Duodenal mucosa (tissue), 2 donors: ENCODE data around the gene FAIM2.
"Not testable (repeated sequence)": the region's sequence is repeated elsewhere in the genome, so short reads cannot be mapped to it uniquely, and the experiment has no call there.

Experiments
- H3K27ac ChIP-seq: one replicate; pipeline ENCODE4 v1.7.0; 2013; ENCODE audit warnings: low read depth, low read length
- H3K27me3 ChIP-seq, 2 donors: one replicate each; pipeline ENCODE4 v1.7.0; 2013; ENCODE audit warnings: low read length in 2 of 2, control low read depth in 1 of 2; ENCODE audit not compliant: insufficient read depth in 2 of 2, control insufficient read depth in 1 of 2
- H3K36me3 ChIP-seq, 2 donors: one replicate each; pipeline ENCODE4 v1.7.0; 2013; ENCODE audit warnings: low read length in 2 of 2, control low read depth in 1 of 2; ENCODE audit not compliant: insufficient read depth in 2 of 2, control insufficient read depth in 1 of 2
- H3K4me1 ChIP-seq, 2 donors: one replicate each; pipeline ENCODE4 v1.7.0; 2013; ENCODE audit warnings: low read length in 2 of 2, control low read depth in 1 of 2; ENCODE audit not compliant: insufficient read depth in 2 of 2, control insufficient read depth in 1 of 2
- H3K4me3 ChIP-seq, 2 donors: one replicate each; pipeline ENCODE4 v1.7.0; 2013; ENCODE audit warnings: low read length in 2 of 2, low read depth in 1 of 2
- H3K9ac ChIP-seq, 2 donors: one replicate each; pipeline ENCODE4 v1.7.0; 2013; ENCODE audit warnings: low read length in 2 of 2, low read depth in 1 of 2
- H3K9me3 ChIP-seq, 2 donors: one replicate each; pipeline ENCODE4 v1.7.0; 2013; ENCODE audit warnings: low read length in 2 of 2, control low read depth in 1 of 2; ENCODE audit not compliant: control insufficient read depth in 1 of 2

Gene FAIM2

DNA sequence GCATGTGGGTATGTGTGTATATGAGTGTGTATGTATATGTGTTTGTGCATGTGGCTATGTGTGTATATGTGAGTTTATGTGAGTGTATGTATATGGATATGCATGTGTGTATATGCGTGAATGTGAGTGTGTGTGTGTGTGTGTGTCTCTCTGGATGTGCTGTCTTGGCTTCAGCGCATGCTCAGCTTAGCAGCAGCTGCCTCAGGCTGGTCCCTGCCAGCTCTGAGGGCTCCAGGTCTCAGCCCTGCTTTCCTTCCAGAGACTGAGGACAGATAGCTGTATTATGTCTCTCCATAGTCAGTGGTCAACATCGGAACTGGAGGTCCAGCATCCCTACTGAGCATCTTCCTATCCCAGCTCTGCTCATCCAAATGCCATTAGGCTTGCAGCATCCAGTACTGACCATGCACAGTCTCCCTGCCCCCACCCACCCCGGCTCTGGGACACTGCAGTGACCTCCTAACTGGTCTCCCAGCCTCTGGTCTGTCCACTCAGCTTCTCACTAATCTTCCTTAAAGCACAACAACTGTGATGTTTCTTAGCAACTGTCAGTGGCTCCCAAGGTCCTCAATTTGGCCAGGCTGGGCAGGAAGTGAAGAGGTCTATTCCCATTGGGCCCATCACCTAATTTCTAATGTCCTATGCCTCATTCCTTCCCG is 22.8 kb downstream of the FAIM2 start:
- Histone ChIP-seq H3K9ac (no peak overlapping the region), H3K36me3 (no peaks in the 10 kb centered on the region), H3K27me3 (peaks cover 0 to 3% of the 10 kb centered on the region in 2 donors), H3K27ac (no peak overlapping the region), H3K9me3 (peaks cover 4 to 8% of the 10 kb centered on the region in 2 donors), H3K4me1 (no peaks in the 10 kb centered on the region), H3K4me3 (no peak overlapping the region)

DNA sequence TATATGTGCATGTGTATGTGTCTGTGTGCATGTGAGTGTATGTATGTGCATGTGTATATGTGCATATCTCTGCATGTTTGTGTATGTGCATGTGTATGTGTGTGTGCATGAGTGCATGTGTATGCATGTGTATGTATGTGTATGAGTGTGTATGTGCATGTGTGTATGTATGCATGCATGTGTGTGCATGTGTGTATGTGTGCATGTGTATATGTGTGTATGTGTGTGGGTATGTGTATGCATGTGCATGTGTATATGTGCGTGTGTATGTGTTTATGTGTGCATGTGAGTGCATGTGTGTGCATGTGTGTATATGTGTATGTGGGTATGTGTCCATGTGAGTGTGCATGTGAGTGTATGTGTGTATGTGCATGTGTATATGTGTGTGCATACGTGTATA is 24.6 kb downstream of the FAIM2 start:
- H3K36me3 ChIP-seq, H3K27ac ChIP-seq, H3K4me3 ChIP-seq, H3K4me1 ChIP-seq, H3K9ac ChIP-seq, H3K27me3 ChIP-seq, H3K9me3 ChIP-seq: not testable (repeated sequence)

DNA sequence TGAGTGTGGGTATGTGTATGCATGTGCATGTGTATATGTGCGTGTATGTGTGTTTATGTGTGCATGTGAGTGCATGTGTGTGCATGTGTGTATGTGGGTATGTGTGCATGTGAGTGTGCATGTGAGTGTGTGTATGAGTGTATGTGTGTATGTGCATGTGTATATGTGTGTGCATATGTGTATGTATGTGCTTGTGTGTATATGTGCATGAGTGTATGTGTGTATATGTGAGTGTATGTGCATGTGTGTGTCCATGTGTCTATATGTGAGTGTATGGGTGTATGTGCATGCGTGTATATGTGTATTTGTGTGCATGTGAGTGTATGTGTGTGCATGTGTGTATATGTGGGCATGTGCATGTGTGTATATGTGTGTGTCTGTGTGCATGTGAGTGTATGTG is 25.7 kb downstream of the FAIM2 start:
- Histone ChIP-seq H3K4me3 (no peak overlapping the region), H3K9me3 (peaks cover 4 to 8% of the 10 kb centered on the region in 2 donors), H3K27me3 (no peaks in the 10 kb centered on the region), H3K27ac (no peak overlapping the region), H3K9ac (no peak overlapping the region), H3K4me1 (no peaks in the 10 kb centered on the region), H3K36me3 (no peaks in the 10 kb centered on the region)

DNA sequence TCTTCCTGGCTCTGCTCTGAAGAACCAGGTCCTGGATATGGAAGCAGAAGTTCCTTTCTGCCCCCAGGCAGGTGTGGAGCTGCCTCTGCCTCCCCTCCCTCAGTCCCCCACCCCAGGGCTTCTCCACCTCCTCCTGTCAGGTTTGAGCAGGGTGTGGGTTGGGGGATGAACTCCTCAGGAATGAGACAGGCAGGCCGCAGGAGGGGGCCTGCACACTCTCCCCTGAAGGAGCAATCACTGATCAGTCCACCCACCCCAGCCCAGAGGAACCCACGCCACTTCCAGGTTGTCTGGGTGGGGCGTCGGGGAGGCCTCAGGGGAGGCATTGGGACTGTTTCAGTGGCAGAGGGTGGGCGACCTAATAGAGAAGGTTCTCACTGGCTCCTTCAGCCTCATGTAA is 26.6 kb downstream of the FAIM2 start:
- no peak overlapping the region for H3K9ac ChIP-seq
- no peaks in the 10 kb centered on the region for H3K4me1 ChIP-seq
- no peaks in the 10 kb centered on the region for H3K36me3 ChIP-seq

DNA sequence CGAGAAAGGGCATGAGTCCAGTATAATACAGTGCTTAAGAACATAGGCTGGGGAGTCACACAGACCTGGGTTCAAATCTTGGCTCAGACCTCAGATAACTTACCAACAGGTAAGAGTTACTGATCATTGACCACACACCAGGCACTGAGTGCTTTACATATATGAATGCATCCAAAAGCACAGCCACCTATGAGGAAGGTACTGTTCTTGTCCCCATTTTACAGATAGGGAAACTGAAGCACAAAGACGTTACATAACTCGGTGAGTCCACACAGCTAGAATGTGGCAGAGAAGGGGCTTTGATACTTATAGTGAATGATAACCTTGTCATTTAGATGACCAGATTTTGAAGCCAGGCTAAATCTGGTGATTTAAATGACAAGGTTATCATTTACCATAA is 27.6 kb downstream of the FAIM2 start:
- Histone ChIP-seq H3K4me1 (no peaks in the 10 kb centered on the region), H3K27me3 (no peaks in the 10 kb centered on the region), H3K27ac (no peak overlapping the region)

More for the DNA sequence above, 26.6 kb downstream of the FAIM2 start:
- Histone ChIP-seq H3K4me3 (no peak overlapping the region), H3K27ac (no peak overlapping the region), H3K27me3 (no peaks in the 10 kb centered on the region), H3K9me3 (peaks cover 4 to 8% of the 10 kb centered on the region in 2 donors)

DNA sequence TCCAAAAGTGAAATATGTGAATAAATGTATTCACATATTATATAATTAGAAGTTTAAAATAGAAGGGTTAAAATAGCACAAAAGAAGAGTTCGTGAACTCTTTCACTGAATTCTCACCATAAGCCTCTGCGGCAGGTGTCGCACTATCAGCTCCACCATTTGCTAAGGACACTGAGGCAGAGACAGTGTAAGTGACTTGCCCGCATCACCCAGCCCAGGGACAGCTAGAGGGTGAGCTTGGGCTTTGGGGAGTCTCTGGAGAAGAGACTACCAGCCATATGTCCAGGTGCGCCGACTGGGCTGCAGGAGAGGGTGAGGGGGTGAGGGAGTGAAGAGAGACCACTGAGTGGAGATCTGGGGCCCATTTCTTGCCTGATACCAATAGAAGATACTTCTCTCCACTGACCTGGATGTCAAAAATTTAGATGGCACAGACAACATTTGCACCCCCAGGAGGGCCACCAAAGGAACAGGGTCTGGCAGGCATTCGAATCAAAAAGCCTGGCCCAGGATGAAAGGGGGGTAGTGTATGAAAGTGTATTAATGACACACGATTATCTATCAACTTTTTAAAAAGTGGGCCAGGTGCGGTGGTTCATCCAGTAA is 28.5 kb downstream of the FAIM2 start:
- H3K9me3 ChIP-seq: peaks cover 4 to 8% of the 10 kb centered on the region in 2 donors
- H3K27ac ChIP-seq: no peak overlapping the region
- no peaks in the 10 kb centered on the region for H3K4me1 ChIP-seq
- H3K9ac ChIP-seq: no peak overlapping the region
- H3K36me3 ChIP-seq: no peaks in the 10 kb centered on the region
- H3K27me3 ChIP-seq: no peaks in the 10 kb centered on the region
- no peak overlapping the region for H3K4me3 ChIP-seq

More for the DNA sequence above, 27.6 kb downstream of the FAIM2 start:
- no peaks in the 10 kb centered on the region for H3K36me3 ChIP-seq
- no peak overlapping the region for H3K9ac ChIP-seq
- H3K9me3 ChIP-seq: peaks cover 4 to 8% of the 10 kb centered on the region in 2 donors
- H3K4me3 ChIP-seq: no peak overlapping the region

DNA sequence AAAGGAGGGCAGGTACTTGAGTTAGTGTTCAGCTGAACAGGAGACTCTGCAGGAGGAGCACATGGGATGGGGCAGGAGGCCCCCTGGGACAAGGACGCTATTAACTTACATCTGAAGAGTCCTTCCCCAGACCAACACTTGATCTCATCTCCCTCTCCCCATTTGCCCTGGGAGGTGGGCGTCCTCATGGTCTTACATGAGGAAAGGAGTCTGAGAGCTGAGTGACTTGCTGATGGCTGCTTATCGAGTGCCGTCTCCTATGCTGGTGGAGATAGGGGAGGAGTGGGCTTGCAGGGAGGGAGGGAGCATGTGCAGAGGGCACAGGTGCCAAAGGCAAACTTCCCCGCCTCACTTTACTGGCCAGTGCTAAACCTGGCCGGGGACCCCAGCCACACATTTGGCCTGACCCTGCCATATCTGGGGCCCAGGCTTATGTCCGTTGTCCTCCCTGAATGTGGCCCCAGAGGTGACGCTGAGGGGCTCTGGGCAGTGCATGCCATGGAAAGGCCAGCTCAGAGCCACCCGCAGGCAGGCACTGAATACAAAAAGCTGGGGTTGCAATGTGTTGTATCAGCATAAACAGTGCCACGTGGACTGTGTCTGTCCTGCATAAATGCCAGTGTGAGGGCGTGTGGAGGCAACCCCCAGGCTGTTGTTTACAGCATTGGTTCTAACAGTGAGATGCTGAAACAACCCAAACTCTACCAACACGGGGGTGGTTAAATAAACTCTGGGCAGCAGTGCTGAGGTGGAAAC is 29.4 kb downstream of the FAIM2 start:
- no peaks in the 10 kb centered on the region for H3K36me3 ChIP-seq
- no peak overlapping the region for H3K4me3 ChIP-seq
- peaks cover 0 to under 1% of the 10 kb centered on the region in 2 donors for H3K4me1 ChIP-seq
- H3K27ac ChIP-seq: no peak overlapping the region
- H3K9ac ChIP-seq: no peak overlapping the region
- peaks cover under 1 to 8% of the 10 kb centered on the region in 2 donors for H3K9me3 ChIP-seq
- no peaks in the 10 kb centered on the region for H3K27me3 ChIP-seq

DNA sequence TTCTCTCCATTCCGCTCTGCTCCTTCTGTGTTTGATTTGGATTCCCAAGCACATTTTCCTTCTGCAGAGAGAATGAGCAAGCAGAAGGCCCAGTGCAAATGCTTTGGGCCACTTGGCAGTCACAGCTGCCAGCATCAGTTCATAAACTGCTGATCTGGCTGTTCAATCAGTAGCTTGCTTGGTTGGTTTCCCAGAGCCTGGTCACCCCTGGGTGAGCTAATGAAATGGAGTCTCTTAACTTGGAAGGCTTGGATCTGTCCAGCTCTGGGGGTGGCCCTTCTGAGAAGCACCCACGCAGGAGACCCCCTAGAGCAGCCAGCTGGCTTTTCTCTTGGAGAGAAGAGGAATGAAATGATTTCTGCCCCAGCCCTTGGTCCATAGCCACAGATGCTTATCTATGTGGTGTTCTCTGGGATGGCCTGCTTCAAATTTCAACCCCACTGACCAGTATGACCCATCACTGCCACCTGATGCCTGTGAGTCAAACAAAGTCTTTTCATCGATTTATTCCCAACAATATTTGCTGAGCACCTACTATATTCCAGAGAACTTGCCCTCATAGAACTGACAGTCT is 30.3 kb downstream of the FAIM2 start:
- Histone ChIP-seq H3K27ac (no peak overlapping the region), H3K27me3 (no peaks in the 10 kb centered on the region), H3K9ac (no peak overlapping the region), H3K4me1 (peaks cover 0 to 9% of the 10 kb centered on the region in 2 donors), H3K36me3 (no peaks in the 10 kb centered on the region), H3K4me3 (no peak overlapping the region), H3K9me3 (peaks cover 0 to 3% of the 10 kb centered on the region in 2 donors)

DNA sequence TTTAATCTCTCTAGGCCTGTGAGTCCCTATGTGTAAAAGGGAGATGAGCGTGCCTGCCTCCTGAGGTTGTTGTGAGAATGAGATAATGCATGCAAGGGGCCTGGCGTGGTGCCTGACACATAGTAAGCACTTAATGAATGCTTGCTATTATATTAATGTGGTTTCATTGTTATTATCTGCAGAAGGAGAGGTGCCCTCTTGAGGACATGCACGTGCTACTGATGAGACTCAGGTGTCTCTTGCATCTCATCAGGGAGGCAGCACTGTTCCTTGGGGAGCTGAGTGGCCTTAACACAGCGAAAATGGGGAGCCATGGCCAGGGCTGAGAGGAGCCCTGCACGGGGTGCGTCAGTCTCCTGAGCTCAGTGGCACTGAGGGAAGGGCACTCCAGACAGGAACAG is 30.9 kb downstream of the FAIM2 start:
- H3K36me3 ChIP-seq: no peaks in the 10 kb centered on the region
- H3K9me3 ChIP-seq: no peaks in the 10 kb centered on the region
- H3K27me3 ChIP-seq: no peaks in the 10 kb centered on the region
- H3K4me3 ChIP-seq: no peak overlapping the region
- H3K9ac ChIP-seq: no peak overlapping the region
- H3K4me1 ChIP-seq: peaks cover 2 to 16% of the 10 kb centered on the region in 2 donors
- H3K27ac ChIP-seq: no peak overlapping the region

DNA sequence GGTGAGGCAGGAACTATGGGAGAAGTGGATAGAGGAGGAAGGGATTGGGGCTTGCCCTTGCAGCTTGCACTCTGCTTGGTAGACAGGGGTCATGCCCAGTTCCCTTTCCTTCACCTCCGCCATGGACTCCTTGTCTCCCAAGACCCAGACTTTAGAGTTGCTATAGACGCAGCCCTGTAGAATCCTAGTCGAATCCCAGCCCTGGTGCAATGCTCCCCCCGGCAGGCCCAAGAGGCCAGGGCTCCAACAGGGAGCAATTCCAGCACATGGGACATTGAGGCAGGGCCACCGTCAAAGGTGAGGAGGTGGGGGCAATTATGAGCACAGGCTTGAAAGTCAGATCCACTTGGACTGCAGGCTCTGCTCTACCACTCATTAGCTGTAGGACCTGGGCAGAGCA is 31.3 kb downstream of the FAIM2 start:
- no peak overlapping the region for H3K4me3 ChIP-seq
- no peaks in the 10 kb centered on the region for H3K9me3 ChIP-seq
- H3K27ac ChIP-seq: no peak overlapping the region
- H3K36me3 ChIP-seq: no peaks in the 10 kb centered on the region
- no peak overlapping the region for H3K9ac ChIP-seq
- H3K4me1 ChIP-seq: peaks cover 6 to 20% of the 10 kb centered on the region in 2 donors
- H3K27me3 ChIP-seq: no peaks in the 10 kb centered on the region
